GM19468 (cell line): ENCODE results near the gene DDX49.

Experiments used
- ATAC-seq: cut with Tn5 transposase; IDR thresholded peaks from one replicate; pipeline ENCODE4 v1.9.1; 2021; ENCODE audit warnings: mild to moderate bottlenecking, moderate library complexity, moderate number of reproducible peaks; ENCODE audit not compliant: unreplicated experiment; ENCODE audit errors: extremely low read depth

The DDX49 gene

GRCh38 chr19:18919086-18919899 is at the start of gene DDX49, which contains the start of gene COPE:
Gene DDX49, plus strand, starts transcription at chr19:18919715. Its CDS starts 27 bp downstream, at chr19:18919742.
Gene COPE, minus strand, starts transcription at chr19:18919387. Its CDS starts 39 bp downstream, at chr19:18919348.
- ATAC-seq: peak; percentile 86

GRCh38 chr19:18869781-18870530 is 49.6 kb upstream of the DDX49 start:
- ATAC-seq: no peak

- no peak for ATAC-seq
Observed at GRCh38 chr19:18870531-18871172, 48.9 kb upstream of the DDX49 start.

- ATAC-seq: no peak
Observed at GRCh38 chr19:18871543-18871942, 48.0 kb upstream of the DDX49 start.

GRCh38 chr19:18875726-18876125 is 43.8 kb upstream of the DDX49 start:
- ATAC-seq: no peak

- ATAC-seq: no peak
Observed at GRCh38 chr19:18876865-18877264, 42.6 kb upstream of the DDX49 start.

- no peak for ATAC-seq
Observed at GRCh38 chr19:18878058-18878797, 41.3 kb upstream of the DDX49 start.

GRCh38 chr19:18878858-18879578 is 40.5 kb upstream of the DDX49 start:
- no peak for ATAC-seq

GRCh38 chr19:18879579-18880373 is 39.7 kb upstream of the DDX49 start:
- ATAC-seq: no peak

GRCh38 chr19:18881491-18881890 is 38.0 kb upstream of the DDX49 start:
- no peak for ATAC-seq

- ATAC-seq: no peak
Observed at GRCh38 chr19:18883526-18884304, 35.8 kb upstream of the DDX49 start.

GRCh38 chr19:18886972-18887371 is 32.5 kb upstream of the DDX49 start:
- no peak for ATAC-seq

GRCh38 chr19:18889949-18890745 is 29.4 kb upstream of the DDX49 start:
- no peak for ATAC-seq

- no peak for ATAC-seq
Observed at GRCh38 chr19:18893587-18894253, 25.8 kb upstream of the DDX49 start.

- ATAC-seq: no peak
Observed at GRCh38 chr19:18894254-18895037, 25.1 kb upstream of the DDX49 start.
